GM08714 (cell line): ENCODE measurements around the gene USP11.

ENCODE experiments used
- H3K4me3 ChIP-seq: fragments of 200-500 bp; sonication (Bioruptor generic); 2 replicates; pipeline ENCODE4 v1.5.1; 2014; ENCODE audit warnings: mild to moderate bottlenecking, low read length, inconsistent platforms
- ZNF274 ChIP-seq: IDR thresholded peaks from 2 replicates; pipeline ENCODE4 v1.6.1; 2012; ENCODE audit warnings: mild to moderate bottlenecking, low read depth, low read length

The USP11 gene

DNA sequence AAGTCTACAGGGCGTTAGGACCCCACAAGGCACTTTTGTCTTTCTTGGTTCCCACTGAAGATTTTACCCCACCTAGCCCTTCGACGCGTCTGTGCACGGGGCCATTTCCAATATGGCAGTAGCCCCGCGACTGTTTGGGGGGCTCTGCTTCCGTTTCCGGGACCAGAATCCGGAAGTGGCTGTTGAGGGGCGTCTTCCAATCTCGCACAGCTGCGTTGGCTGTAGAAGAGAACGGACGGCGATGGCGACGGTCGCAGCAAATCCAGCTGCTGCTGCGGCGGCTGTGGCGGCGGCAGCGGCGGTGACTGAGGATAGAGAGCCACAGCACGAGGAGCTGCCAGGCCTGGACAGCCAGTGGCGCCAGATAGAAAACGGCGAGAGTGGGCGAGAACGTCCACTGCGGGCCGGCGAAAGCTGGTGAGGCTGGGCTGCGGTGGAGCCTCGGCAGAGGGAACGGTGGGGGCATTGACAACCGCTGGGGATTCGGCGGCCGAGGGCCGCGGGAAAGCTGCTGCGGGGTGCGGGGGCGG is at the start of gene USP11:
Gene USP11 (plus strand): TSS at position 207 of the 530 bp plus-strand sequence. CDS start 35 bp downstream, at position 242.
- no peak for TF ChIP-seq ZNF274
- H3K4me3 ChIP-seq = peak within 1 kb of the TSS; percentile 73

DNA sequence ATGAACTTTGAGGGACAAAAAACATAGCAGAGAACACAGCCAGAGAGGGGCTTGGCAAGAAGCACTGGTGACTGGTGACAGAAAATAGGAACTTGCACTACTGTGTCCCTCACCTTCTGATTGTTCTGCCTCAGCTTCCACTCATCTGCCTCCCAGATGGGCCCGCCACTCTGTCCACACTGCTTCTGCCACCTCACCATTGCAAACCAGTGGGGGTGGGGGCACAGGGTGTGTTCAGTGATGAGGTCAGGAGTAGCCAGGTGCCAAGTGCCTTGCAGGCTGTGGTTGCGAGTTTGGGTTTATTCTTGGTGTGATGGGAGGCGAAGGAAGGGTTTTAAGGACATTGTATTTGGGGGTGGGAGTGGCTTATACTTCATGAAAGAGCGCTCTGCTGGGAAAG is 48.3 kb upstream of the USP11 start:
- TF ChIP-seq ZNF274 = no peak
- no peak overlapping the region for H3K4me3 ChIP-seq

DNA sequence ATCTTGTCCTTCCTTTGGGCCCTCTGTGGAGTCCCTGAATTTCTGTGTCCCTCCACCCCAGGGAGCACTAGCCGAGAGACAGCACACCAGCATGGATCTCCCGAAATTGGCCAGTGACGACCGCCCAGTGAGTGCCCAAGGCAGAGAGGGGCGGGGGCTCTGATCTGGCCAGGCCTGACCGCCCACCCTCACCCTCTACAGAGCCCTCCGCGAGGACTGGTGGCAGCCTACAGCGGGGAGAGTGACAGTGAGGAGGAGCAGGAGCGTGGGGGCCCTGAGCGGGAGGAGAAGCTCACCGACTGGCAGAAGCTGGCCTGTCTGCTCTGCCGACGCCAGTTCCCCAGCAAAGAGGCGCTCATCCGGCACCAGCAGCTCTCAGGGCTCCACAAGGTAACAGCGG is 47.6 kb upstream of the USP11 start:
- no peak overlapping the region for H3K4me3 ChIP-seq
- no peak for TF ChIP-seq ZNF274

DNA sequence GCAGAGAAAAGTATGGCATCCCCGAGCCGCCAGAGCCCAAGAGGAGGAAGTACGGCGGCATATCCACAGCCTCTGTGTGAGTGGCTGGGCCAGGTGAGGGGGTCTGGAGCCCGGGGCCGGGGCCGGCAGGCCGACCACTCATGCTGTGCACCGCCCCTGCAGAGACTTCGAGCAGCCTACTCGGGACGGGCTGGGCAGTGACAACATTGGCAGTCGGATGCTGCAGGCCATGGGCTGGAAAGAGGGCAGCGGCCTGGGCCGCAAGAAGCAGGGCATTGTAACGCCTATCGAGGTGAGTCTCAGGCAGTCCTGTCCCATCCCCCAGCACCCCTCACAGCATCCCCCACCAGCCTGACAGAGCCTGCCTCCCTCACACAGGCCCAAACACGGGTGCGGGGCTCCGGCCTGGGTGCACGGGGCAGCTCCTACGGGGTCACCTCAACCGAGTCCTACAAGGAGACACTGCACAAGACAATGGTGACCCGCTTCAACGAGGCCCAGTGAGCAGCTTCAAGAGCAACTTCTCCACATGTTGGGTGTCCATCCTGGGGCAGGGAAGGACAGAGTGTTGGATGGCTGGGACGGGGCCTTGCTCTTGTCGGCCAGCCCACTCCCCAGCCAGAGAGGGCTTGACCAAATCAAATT is 46.6 kb upstream of the USP11 start:
- no peak for TF ChIP-seq ZNF274
- H3K4me3 ChIP-seq = no peak overlapping the region

DNA sequence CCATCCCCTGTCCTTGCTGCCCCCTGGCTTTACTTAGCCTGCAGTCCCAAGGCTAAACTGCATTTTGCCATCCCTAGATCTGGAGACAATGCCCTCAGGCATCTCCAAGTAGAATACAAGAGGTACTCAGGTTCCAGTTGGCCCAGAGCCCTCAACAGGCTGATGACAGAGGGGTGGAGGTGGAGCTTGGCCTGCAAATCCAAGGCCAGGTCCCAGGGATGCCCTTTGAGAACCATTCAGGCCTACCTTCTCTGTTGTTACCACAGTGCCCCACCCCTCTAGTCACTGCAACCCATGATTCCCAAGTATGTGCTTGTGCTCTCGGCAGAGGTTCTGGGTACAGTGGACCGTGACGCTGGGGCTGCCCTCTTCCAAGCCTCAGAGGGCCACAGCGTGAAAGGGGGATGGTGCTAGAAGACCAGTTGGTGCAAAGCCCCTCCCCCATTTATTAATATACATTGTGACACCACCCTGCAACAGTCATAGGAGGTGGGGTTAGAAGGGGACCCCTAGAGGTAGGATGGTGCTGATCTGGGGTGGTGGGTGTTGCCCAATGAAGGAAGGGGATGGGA is 45.6 kb upstream of the USP11 start:
- no peak overlapping the region for H3K4me3 ChIP-seq
- TF ChIP-seq ZNF274 = no peak

DNA sequence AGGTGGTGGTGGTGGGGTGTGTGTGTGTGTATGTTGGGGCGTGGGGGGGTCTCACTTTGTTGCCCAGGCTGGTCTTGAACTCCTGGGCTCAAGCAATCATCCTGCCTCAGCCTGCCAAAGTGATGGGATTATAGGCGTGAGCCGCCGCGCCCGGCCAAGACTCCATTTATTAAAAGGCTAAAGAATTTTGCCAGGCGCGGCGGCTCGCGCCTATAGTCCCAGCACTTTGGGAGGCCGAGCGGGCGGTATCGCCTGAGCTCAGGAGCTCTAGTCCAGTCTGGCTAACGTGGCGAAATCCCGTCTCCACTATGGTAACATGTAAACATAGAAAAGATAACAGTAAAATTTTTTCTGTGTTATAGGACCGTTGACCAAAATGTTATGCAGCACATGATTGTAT is 42.9 kb upstream of the USP11 start:
- TF ChIP-seq ZNF274 = no peak
- no peak overlapping the region for H3K4me3 ChIP-seq

DNA sequence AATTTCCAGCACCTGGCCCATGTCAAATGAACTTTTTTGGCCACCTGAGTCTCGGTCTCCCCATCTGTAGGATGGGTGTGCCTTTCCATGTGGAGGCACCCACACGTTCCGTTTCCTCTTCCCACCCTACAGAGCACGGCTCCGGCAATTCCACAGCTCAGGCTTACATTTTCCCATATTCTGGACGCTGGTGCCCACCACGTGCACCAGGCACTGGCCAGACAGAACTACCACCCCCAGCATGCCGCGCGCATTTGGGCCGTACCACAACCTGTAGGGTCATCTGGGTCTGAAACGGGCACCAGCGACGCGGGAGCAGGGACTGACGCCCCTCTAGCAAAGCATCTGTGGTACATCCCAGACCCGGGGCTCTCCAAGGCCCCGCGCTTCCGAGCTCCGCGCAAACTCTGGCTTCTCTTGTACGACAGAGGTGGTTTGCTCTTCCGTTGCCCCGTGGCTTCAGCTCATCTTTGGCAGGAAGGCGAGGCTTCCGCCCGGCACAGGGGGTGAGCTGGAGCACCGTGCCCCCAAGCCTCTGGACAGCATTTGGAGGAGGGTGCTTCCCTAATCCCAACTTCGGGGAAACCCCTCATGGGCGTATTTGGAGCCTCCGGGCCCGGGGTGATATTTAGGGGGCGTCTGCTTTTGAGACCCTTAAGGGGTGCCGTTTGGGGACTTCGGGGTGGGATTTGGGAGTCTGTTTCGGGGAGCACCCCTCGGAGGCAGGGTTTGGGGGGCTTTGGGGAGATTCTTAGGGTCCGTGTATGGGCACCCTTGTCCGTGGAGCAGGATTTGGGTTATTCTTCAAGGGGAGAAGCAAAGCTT is 42.2 kb upstream of the USP11 start:
- peak overlapping the region; percentile 71 for H3K4me3 ChIP-seq
- no peak for TF ChIP-seq ZNF274

DNA sequence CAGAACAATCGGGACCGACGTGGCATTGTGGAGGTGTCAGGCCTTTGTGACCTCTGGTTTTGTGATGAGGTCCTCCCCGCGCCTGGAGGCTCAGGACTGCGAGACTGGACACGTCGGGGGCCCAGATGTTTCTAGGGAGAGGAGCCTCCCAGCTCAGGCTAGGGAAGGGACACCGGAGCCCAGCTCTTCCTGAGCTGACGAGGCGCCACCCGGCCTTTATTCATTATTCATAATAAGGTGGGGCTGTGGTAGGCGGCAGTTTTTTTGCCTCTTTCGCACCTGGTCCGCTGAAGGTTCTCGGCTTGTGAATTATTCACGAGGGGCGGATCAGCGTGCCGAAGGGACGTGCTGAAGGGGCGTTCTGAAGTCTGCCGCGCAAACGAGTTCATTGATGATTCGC is 41.5 kb upstream of the USP11 start:
- no peak for TF ChIP-seq ZNF274
- peak overlapping the region; percentile 71 for H3K4me3 ChIP-seq

DNA sequence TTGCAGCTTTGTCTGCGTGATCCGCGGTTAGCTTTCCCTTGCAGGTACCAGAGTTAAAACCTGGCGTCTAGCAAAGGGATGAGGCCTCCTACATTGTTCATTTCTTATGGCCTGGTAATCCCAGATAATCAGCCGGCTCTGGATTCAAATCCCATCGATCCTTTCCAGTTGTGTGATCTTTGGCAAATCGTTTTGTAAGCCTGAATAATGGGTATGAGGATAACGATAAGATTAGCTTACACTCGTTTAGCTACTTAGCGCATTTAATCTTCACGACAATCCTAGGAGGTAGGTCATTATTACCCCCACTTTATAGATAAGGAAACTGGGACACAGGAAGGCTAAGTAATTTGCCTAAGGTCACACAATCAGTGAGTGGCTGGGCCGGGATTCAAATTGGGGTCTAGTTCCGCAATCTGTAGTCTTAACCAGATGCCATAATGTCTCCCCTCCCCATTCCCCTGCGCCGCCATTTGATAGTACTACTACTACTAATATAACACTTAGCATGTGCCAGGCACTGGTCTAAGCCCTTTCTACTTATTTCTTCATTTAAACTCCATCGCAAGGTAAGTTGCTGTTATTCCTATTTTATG is 40.9 kb upstream of the USP11 start:
- TF ChIP-seq ZNF274 = no peak
- peak overlapping the region; percentile 71 for H3K4me3 ChIP-seq

DNA sequence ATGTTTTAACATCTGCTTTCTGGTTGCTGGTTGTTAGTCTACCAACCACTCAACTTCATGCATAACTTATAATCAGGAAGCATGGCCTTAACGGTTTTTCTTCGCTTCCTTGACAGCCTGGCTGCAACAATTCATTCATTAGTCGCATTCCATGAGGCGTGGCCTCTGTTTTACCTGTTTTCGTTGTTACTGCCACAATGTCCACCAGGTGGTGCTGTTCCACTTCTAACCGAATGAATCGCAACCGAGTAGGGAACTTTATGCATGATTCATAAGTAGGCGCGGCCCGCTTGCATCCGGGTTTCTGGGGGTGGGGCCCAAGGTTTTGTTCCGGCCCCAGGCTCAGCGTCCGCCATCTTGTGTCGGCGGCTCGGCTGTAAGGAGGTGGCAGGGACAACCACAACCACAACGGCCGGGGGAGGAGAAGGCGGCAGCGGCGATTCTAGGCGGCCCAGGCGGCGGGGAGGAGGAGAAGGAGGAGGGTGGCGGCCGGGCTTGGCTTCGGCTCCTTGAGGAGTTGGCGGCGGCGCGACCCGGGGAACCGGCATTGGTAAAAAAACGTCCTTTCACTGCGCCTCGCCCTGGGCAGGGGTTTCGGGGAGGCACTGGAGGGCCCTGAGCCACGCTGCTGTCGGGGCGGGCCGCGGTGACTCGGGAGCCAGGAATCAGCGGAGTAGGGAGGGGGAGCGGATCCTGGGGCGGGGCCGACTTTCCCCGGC is 39.2 kb upstream of the USP11 start, which contains the start of gene UBA1:
Gene UBA1 (plus strand): TSS at position 355 of the 719 bp plus-strand sequence. CDS start 4,974 bp downstream, outside the sequence.
- no peak for TF ChIP-seq ZNF274
- peak within 1 kb of the TSS; percentile 90 for H3K4me3 ChIP-seq

DNA sequence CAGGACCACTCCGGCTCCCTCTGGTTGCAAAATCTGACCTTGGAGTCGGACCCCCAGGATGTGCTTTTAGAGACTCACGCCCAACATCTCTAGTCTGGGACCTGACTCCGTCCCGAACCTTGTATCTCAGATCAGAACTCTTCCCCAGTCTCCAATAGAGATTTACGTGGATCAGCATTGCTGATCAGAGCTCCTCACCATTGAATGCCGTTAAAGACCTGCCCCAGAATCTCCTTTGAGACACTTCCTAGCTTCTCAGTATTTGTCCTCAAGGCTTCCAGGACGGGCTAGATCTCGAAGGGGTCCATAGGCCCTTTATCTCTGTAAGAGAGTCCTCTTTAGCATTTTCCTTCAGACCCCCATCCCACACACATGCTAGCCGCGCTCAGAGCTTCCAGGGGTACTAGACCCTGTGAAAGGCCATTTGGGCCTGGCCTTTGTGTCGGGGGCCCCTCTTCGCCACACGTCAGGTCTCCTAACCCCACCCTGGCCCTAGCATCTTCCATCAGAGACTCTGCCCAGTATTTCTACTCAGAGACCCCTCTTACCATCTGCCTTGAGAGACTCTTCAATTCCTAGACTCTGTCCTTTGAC is 38.5 kb upstream of the USP11 start:
- TF ChIP-seq ZNF274 = no peak
- H3K4me3 ChIP-seq = peak overlapping the region; percentile 90

DNA sequence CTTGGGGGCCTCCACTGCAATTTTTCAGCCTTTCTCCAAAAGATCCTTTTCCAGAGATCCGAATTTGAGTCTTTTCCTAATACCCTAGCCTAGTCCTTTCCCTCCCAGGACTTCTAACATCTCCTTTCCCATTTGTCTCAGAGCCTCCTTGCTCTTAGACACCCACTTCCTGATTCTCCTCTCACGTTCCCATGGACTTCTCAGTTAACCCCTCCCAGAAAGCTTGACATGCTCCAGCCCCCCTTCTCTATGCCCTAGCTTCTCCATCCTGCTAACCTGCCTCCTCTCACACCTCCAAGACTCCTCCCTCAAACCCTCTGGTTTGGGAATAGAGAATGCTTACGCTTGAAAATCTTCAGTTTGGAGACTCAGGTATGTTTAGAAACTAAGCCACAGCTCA is 36.7 kb upstream of the USP11 start:
- no peak overlapping the region for H3K4me3 ChIP-seq
- TF ChIP-seq ZNF274 = no peak

DNA sequence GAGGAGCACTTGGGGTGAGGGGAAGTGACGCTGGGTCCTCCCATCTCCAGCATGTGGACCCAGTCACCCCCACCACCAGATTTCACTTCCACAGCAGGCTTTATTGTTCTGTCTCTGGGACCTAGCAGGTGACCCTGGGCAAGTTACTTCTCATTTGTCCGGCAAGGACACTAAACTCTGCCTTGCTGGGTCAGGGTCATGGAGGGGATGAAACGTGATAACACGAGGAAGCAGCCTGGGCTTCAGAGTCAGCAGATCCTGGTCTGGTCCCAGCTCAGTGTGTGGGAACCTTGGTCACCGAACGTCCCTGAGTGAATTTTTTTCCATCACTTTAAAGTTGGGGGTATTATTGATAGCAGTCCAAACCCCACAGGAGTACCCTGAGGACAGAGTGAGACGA is 35.3 kb upstream of the USP11 start:
- no peak overlapping the region for H3K4me3 ChIP-seq
- no peak for TF ChIP-seq ZNF274

DNA sequence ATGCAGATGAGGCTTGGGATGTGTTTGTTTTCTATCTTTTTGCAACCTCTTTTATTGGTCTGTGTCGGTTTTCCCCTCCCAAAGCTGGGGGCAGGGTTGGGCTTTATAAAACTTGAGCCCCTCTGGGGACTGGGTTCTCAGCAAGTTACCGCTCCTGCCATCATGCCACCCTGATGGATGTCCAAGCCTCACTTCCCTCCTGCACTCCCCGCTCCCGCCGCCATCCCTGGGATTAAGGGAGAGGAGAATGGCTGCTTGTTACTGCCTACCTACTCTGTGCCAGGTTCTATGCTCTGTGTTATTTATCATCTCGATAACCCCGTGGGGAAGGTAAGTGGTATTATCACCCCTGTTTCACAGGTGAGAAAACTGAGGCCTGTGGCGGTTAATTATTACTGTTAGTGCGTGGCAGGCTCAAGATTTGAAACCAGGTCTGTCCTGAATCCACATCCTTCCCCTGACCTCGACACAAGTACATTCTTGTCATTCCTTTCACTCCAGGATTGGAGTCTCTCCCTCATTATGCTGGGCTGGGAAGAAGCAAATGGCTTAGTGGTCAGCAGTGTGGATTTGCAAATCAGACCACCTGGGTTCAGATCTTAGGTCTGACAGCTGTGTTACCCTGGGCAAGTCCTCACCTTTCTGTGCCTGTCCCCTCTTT is 34.7 kb upstream of the USP11 start:
- no peak for TF ChIP-seq ZNF274
- no peak overlapping the region for H3K4me3 ChIP-seq
